ENCODE measurements around the gene GLMN.

- TF ChIP-seq CTCF (optimal IDR thresholded peaks at IDR 0.05 in 1 of 3, IDR thresholded peaks at IDR 0.05 in 1 of 3, conservative IDR thresholded peaks at IDR 0.05 in 1 of 3; ENCODE audit: extremely low read depth in 1 of 3, insufficient read depth in 2 of 3, low read length in 3 of 3) = no peak
- TF ChIP-seq EZH2 (IDR thresholded peaks at IDR 0.05; ENCODE audit: low read length) = no peak
These were observed 95.7 kb downstream of the GLMN start for GRCh38 chr1:92203105-92203504.
